Caco-2 (cell line): ENCODE results near the gene SFTA2. TPM values are rescaled to one million over a fixed set of nuclear protein-coding genes. Genes with fewer than 3 reads are reported as not detected.

Source experiments
- BruUV-seq: library from RNA; stranded (reverse); fragments of 400-500 nt; replicated peaks from 2 replicates; lab custom pipeline; 2021; lab: Mats Ljungman, UMichigan
- CTCF ChIA-PET: fragments of 300-600 bp; sonication (Branson Sonifier 250); formaldehyde crosslinking; loops from one replicate; lab custom pipeline; 2022; ENCODE audit warnings: antibody characterized with exemption; lab: Charles Lee
- POLR2A ChIA-PET: fragments of 300-600 bp; sonication (Branson Sonifier 250); formaldehyde crosslinking; loops from one replicate; lab custom pipeline; 2022; ENCODE audit warnings: antibody characterized with exemption; lab: Charles Lee
- DNase-seq, 2 experiments: peaks; one replicate each; pipeline versions ENCODE4 v3.0.0 to v3.0.0-alpha.2; 2020 to 2022
- H3K27me3 ChIP-seq: replicated peaks from 2 replicates; pipeline ENCODE4 v1.6.0; 2011; ENCODE audit warnings: low read length; ENCODE audit not compliant: control insufficient read depth, insufficient read depth
- H3K36me3 ChIP-seq: 2 replicates; pipeline ENCODE4 v1.5.1; 2011; ENCODE audit warnings: low read length; ENCODE audit not compliant: control insufficient read depth, insufficient read depth
- H3K4me1 ChIP-seq: fragments of 250-450 bp; sonication (Bioruptor Pico); 2 replicates; pipeline ENCODE4 v1.5.1; 2020; ENCODE audit warnings: mild to moderate bottlenecking
- H3K4me3 ChIP-seq: 2 replicates; pipeline ENCODE4 v1.5.1; 2011; ENCODE audit warnings: low read depth, mild to moderate bottlenecking, control low read depth, low read length
- H3K9me3 ChIP-seq: fragments of 250-450 bp; sonication (Bioruptor Pico); 2 replicates; pipeline ENCODE4 v1.5.1; 2020; ENCODE audit warnings: mild to moderate bottlenecking, moderate library complexity
- H3K27ac Mint-ChIP-seq: one replicate; pipeline ENCODE4 v1.8.0; 2022; ENCODE audit warnings: mixed read lengths; ENCODE audit not compliant: unreplicated experiment
- H3K27me3 Mint-ChIP-seq: one replicate; pipeline ENCODE4 v1.8.0; 2022; ENCODE audit warnings: mixed read lengths; ENCODE audit not compliant: insufficient read depth, unreplicated experiment
- H3K36me3 Mint-ChIP-seq: one replicate; pipeline ENCODE4 v1.8.0; 2022; ENCODE audit warnings: mild to moderate bottlenecking, mixed read lengths; ENCODE audit not compliant: insufficient read depth, unreplicated experiment
- H3K4me1 Mint-ChIP-seq: one replicate; pipeline ENCODE4 v1.8.0; 2022; ENCODE audit warnings: low read depth, mixed read lengths; ENCODE audit not compliant: unreplicated experiment
- H3K4me3 Mint-ChIP-seq: one replicate; pipeline ENCODE4 v1.8.0; 2022; ENCODE audit warnings: mild to moderate bottlenecking, moderate library complexity, mixed read lengths; ENCODE audit not compliant: unreplicated experiment
- H3K9me3 Mint-ChIP-seq: one replicate; pipeline ENCODE4 v1.8.0; 2022; ENCODE audit warnings: mixed read lengths; ENCODE audit not compliant: unreplicated experiment
- CTCF ChIP-seq, 2 experiments: fragments of 200-600 bp in 1 of 2; IDR thresholded peaks; 1 replicate in 1 of 2; 2 replicates in 1 of 2; pipeline versions ENCODE4 v1.5.1 to v1.8.0; 2011 to 2022; ENCODE audit warnings: antibody characterized with exemption in 1 of 2, control low read depth in 1 of 2, inconsistent platforms in 1 of 2, low read depth in 1 of 2, low read length in 1 of 2, mild to moderate bottlenecking in 1 of 2, moderate library complexity in 1 of 2; ENCODE audit not compliant: insufficient read depth in 1 of 2, severe bottlenecking in 1 of 2, unreplicated experiment in 1 of 2
- intact Hi-C: fragments of 100-400 bp; cut with micrococcal nuclease; formaldehyde crosslinking; loops from one replicate; pipeline ENCODE4 v1.10.0; 2022; ENCODE audit not compliant: unreplicated experiment
- total RNA-seq: library from RNA; stranded (reverse); gene quantifications from 2 replicates; pipeline ENCODE4 v1.2.3, GENCODE V29; 2022

Gene SFTA2
- total RNA-seq, 1 experiment from 2014 or later = 9.6 TPM

- Mint-ChIP-seq H3K9me3 (no peaks in the 10 kb centered on the region), H3K4me1 (peaks cover 9% of the 10 kb centered on the region), H3K4me3 (no peak overlapping the region), H3K36me3 (peaks cover 15% of the 10 kb centered on the region), H3K27ac (no peak overlapping the region), H3K27me3 (no peaks in the 10 kb centered on the region)
- no peak for DNase-seq
- H3K4me3 ChIP-seq = no peak overlapping the region
- ChIA-PET POLR2A (interaction anchor here (1.0 kb wide), 1 partner anchor 58 kb away, joined by 6 read pairs; no protein-coding TSS in a partner anchor), CTCF (no interaction called here)
- intact Hi-C loops = no loop called here
- H3K36me3 ChIP-seq = peaks cover under 1% of the 10 kb centered on the region; the same call in 1 of the 2 replicates
- no peaks in the 10 kb centered on the region for H3K27me3 ChIP-seq
- H3K9me3 ChIP-seq = no peaks in the 10 kb centered on the region
- TF ChIP-seq CTCF (IDR thresholded peaks at IDR 0.05; ENCODE audit: insufficient read depth in 1 of 2, low read depth in 1 of 2, low read length in 1 of 2, severe bottlenecking in 1 of 2, unreplicated experiment in 1 of 2) = no peak
- BruUV-seq = no TSS peak
- H3K4me1 ChIP-seq = no peaks in the 10 kb centered on the region
Measured at GRCh38 chr6:30901436-30901835, 30.5 kb downstream of the SFTA2 start.

GRCh38 chr6:30900863-30901417, 31.0 kb downstream of the SFTA2 start:
- intact Hi-C loops = no loop called here
- no peaks in the 10 kb centered on the region for H3K9me3 ChIP-seq
- Mint-ChIP-seq H3K4me1 (peaks cover 9% of the 10 kb centered on the region), H3K27ac (no peak overlapping the region), H3K27me3 (no peaks in the 10 kb centered on the region), H3K4me3 (no peak overlapping the region), H3K36me3 (peaks cover 18% of the 10 kb centered on the region), H3K9me3 (no peaks in the 10 kb centered on the region)
- H3K4me3 ChIP-seq = no peak overlapping the region
- BruUV-seq = no TSS peak
- H3K4me1 ChIP-seq = no peaks in the 10 kb centered on the region
- H3K27me3 ChIP-seq = no peaks in the 10 kb centered on the region
- ChIA-PET CTCF (interaction anchor here (0.6 kb wide), 1 partner anchor 186 kb away, joined by 3 read pairs; no protein-coding TSS in a partner anchor), POLR2A (no interaction called here)
- no peak for DNase-seq
- peaks cover 2% of the 10 kb centered on the region; the same call in 1 of the 2 replicates for H3K36me3 ChIP-seq
- no peak for TF ChIP-seq CTCF (IDR thresholded peaks at IDR 0.05; ENCODE audit: insufficient read depth in 1 of 2, low read depth in 1 of 2, low read length in 1 of 2, severe bottlenecking in 1 of 2, unreplicated experiment in 1 of 2)

- peaks cover 9% of the 10 kb centered on the region for H3K4me1 Mint-ChIP-seq
- POLR2A ChIA-PET = no interaction called here
- no TSS peak for BruUV-seq
- no peak overlapping the region for H3K27ac Mint-ChIP-seq
- CTCF ChIA-PET = no interaction called here
- Histone ChIP-seq H3K36me3 (peaks cover 2% of the 10 kb centered on the region; the same call in 1 of the 2 replicates), H3K4me3 (no peak overlapping the region), H3K27me3 (no peaks in the 10 kb centered on the region), H3K4me1 (no peaks in the 10 kb centered on the region), H3K9me3 (no peaks in the 10 kb centered on the region)
- no peaks in the 10 kb centered on the region for H3K9me3 Mint-ChIP-seq
- no peaks in the 10 kb centered on the region for H3K27me3 Mint-ChIP-seq
- H3K36me3 Mint-ChIP-seq = peaks cover 33% of the 10 kb centered on the region
- no peak for TF ChIP-seq CTCF (IDR thresholded peaks at IDR 0.05; ENCODE audit: insufficient read depth in 1 of 2, low read depth in 1 of 2, low read length in 1 of 2, severe bottlenecking in 1 of 2, unreplicated experiment in 1 of 2)
- no peak overlapping the region for H3K4me3 Mint-ChIP-seq
- DNase-seq = no peak
- intact Hi-C loops = no loop called here
Measured at GRCh38 chr6:30898750-30899360, 33.1 kb downstream of the SFTA2 start.
